ENCODE results near the gene GCN1.

DNA sequence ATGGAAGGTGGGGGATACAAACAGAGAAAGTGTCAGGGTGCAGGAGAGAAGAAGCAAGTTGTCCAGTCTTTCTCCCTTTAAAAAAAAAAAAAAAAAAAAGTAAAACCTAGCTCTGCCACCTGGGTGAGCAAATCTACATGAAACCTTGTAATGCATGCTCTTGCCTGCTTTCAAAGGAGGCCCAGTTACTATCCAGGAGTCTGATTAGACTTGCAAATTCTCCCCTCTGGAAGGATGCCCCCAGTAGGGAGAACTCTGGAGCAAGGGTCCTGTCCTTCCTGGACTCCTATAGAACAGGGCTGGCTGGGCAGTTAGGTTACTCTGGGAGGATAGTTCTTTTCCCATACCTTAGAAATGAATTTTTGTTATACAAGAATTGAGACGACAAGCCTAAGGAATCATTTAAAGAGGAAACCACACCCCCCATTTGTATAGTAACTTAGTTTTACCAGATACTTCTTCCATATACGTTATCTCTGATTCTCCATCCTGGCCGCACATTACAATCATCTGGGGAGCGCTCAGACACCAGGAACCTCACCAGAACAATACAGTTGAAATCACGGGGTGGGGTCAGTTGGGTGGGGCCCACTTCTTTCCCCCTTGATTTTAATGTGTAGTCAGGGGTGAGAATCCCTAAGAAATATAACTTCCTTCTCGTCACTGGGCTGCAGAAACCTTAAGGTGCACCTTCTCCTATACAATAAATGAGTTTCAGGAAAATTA is 108.4 kb downstream of the GCN1 start:
- TF ChIP-seq, protein P1, sequence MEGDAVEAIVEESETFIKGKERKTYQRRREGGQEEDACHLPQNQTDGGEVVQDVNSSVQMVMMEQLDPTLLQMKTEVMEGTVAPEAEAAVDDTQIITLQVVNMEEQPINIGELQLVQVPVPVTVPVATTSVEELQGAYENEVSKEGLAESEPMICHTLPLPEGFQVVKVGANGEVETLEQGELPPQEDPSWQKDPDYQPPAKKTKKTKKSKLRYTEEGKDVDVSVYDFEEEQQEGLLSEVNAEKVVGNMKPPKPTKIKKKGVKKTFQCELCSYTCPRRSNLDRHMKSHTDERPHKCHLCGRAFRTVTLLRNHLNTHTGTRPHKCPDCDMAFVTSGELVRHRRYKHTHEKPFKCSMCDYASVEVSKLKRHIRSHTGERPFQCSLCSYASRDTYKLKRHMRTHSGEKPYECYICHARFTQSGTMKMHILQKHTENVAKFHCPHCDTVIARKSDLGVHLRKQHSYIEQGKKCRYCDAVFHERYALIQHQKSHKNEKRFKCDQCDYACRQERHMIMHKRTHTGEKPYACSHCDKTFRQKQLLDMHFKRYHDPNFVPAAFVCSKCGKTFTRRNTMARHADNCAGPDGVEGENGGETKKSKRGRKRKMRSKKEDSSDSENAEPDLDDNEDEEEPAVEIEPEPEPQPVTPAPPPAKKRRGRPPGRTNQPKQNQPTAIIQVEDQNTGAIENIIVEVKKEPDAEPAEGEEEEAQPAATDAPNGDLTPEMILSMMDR (conservative IDR thresholded peaks at IDR 0.05; ENCODE audit: low read length) = no peak
- no peak for TF ChIP-seq EZH2phosphoT487 (IDR thresholded peaks at IDR 0.05; ENCODE audit: borderline replicate concordance)

Data from Loucy (cell line).